Fibroblast of skin of back (primary cell): ENCODE data around the gene NAA10.
A peak's percentile ranks its signal among the peaks of the same experiment; 100 is the strongest.

Experiments
- DNase-seq: peaks from one replicate; pipeline ENCODE4 v3.0.0-alpha.2; 2013

NAA10 gene

GRCh38 chrX:153883163-153883843 lies 51.5 kb downstream of the NAA10 start:
- no peak for DNase-seq

DNA sequence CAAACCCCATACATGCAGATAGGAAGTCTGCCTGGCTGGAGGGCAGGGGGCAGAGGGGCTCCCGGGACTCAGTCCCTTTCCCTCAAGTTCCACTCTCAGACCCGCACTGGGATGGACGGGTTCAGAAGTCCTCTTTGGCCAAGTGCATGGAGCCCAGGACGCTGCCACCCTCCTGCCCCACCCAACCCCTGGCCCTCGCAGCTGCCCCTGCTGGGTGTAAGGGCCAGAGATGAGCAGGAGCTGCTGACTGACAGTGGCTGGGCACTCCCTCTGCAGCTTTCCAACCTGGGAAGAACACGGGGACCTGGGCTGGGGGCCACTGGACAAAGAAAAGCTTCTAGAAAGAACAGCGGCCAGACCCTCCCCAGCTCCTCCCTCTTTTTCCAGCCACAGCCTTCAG lies 52.3 kb downstream of the NAA10 start:
- no peak for DNase-seq

DNA sequence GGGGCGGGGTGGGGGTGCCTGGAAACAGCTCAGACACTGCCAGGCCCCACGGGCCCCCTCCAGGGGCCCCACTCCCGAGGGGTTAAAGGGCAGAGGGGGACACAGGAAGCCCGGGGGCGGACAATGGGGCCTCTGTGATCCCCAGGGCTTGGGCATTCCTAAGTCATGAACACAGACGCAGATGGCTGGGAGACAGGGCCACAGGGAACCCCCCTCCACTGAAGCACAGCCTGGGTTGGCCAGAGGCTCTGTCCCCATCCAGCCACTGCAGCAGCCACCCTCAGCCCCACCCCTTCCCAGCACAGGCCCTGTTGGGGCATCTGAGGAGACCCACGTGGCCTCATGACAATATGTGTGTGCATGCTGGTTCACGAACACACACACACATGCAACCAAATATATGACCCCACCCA lies 52.7 kb downstream of the NAA10 start:
- peak; percentile 8 for DNase-seq

GRCh38 chrX:153881281-153881680 lies 53.6 kb downstream of the NAA10 start:
- no peak for DNase-seq

DNA sequence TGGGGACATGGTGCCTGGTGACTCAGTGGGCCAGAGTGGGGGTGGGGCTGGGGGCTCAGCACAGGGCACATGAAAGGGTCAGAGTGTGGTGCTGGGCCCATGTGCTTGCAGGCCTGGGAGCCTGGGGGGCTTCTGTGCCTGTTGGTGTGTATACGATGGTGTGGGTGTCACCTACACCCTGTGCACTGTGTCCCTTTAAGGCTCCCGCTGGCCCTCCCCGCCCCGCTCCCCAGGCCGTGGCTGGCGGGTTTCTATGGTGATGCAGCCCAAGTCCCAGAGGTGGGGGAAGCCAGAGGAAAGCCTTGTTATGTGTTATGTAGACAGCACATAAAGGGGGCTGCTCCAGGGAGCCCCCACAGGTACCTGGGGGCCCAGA lies 54.4 kb downstream of the NAA10 start:
- DNase-seq: no peak

GRCh38 chrX:153879741-153880439 lies 54.9 kb downstream of the NAA10 start:
- DNase-seq: no peak
